Glutamatergic neuron (in vitro differentiated cells): Measurements from ENCODE around the gene TLR8. TPM values are rescaled to one million over a fixed set of nuclear protein-coding genes. Genes with fewer than 3 reads are reported as not detected.

Source experiments
- DNase-seq: peaks from one replicate; pipeline ENCODE4 v3.0.0; 2022
- H3K27ac Mint-ChIP-seq: one replicate; pipeline ENCODE4 v1.8.0; 2020; ENCODE audit warnings: mild to moderate bottlenecking, mixed read lengths, inconsistent platforms; ENCODE audit not compliant: unreplicated experiment
- H3K27me3 Mint-ChIP-seq: one replicate; pipeline ENCODE4 v1.8.0; 2020; ENCODE audit warnings: mild to moderate bottlenecking, moderate library complexity, mixed read lengths, inconsistent platforms; ENCODE audit not compliant: unreplicated experiment
- H3K36me3 Mint-ChIP-seq: one replicate; pipeline ENCODE4 v1.8.0; 2020; ENCODE audit warnings: mild to moderate bottlenecking, mixed read lengths, inconsistent platforms; ENCODE audit not compliant: unreplicated experiment
- H3K4me1 Mint-ChIP-seq: one replicate; pipeline ENCODE4 v1.8.0; 2020; ENCODE audit warnings: mild to moderate bottlenecking, low read depth, mixed read lengths, inconsistent platforms; ENCODE audit not compliant: unreplicated experiment
- H3K4me3 Mint-ChIP-seq: one replicate; pipeline ENCODE4 v1.8.0; 2020; ENCODE audit warnings: mild to moderate bottlenecking, mixed read lengths, inconsistent platforms; ENCODE audit not compliant: unreplicated experiment
- H3K9me3 Mint-ChIP-seq: one replicate; pipeline ENCODE4 v1.8.0; 2020; ENCODE audit warnings: mild to moderate bottlenecking, moderate library complexity, mixed read lengths, inconsistent platforms; ENCODE audit not compliant: unreplicated experiment
- CTCF ChIP-seq: fragments of 200-600 bp; sonication (generic); IDR thresholded peaks from one replicate; pipeline ENCODE4 v1.5.0; 2021; ENCODE audit not compliant: partially characterized antibody, unreplicated experiment
- long read RNA-seq: library from polyadenylated mRNA; unstranded; transcript quantifications from one replicate; pipeline ENCODE4 v2.0.0, GENCODE V29; 2020; ENCODE audit not compliant: unreplicated experiment
- total RNA-seq: library from RNA; stranded (reverse); fragmentation: NEBNext Ultra II Directional; extraction: Animal tissue kit (Norgen Biotek cat#: 25700); gene quantifications from one replicate; pipeline ENCODE4 v1.2.1, GENCODE V29; 2021; ENCODE audit not compliant: unreplicated experiment

The TLR8 gene
- total RNA-seq: not detected
- long read RNA-seq: 0 reads

GRCh38 chrX:12906046-12906761, at the start of gene TLR8:
Gene TLR8, plus strand, starts transcription at chrX:12906620. Its CDS starts 87 bp downstream, at chrX:12906707.
- DNase-seq: no peak
- no peaks in the 10 kb centered on the region for H3K36me3 Mint-ChIP-seq
- no peaks in the 10 kb centered on the region for H3K4me1 Mint-ChIP-seq
- H3K9me3 Mint-ChIP-seq: no peaks in the 10 kb centered on the region
- H3K27ac Mint-ChIP-seq: no peak within 1 kb of the TSS
- H3K4me3 Mint-ChIP-seq: no peak within 1 kb of the TSS
- no peaks in the 10 kb centered on the region for H3K27me3 Mint-ChIP-seq
- no peak for TF ChIP-seq CTCF

GRCh38 chrX:12865359-12865758, 41.1 kb upstream of the TLR8 start:
- no peak for DNase-seq
- Mint-ChIP-seq H3K27me3 (peaks cover 1% of the 10 kb centered on the region), H3K4me1 (no peaks in the 10 kb centered on the region), H3K4me3 (no peak overlapping the region), H3K9me3 (no peaks in the 10 kb centered on the region), H3K27ac (no peak overlapping the region), H3K36me3 (no peaks in the 10 kb centered on the region)
- no peak for TF ChIP-seq CTCF

GRCh38 chrX:12866451-12867377, 39.7 kb upstream of the TLR8 start, which contains the start of gene TLR7:
Gene TLR7, plus strand, starts transcription at chrX:12867072. Its CDS starts 507 bp downstream, at chrX:12867579.
- Mint-ChIP-seq H3K36me3 (no peaks in the 10 kb centered on the region), H3K27me3 (no peaks in the 10 kb centered on the region), H3K4me3 (no peak within 1 kb of the TSS), H3K4me1 (no peaks in the 10 kb centered on the region), H3K9me3 (no peaks in the 10 kb centered on the region), H3K27ac (no peak within 1 kb of the TSS)
- DNase-seq: no peak
- no peak for TF ChIP-seq CTCF

GRCh38 chrX:12867685-12868084, 38.7 kb upstream of the TLR8 start:
- Mint-ChIP-seq H3K4me3 (no peak overlapping the region), H3K27ac (no peak overlapping the region), H3K4me1 (no peaks in the 10 kb centered on the region), H3K27me3 (peaks cover 1% of the 10 kb centered on the region), H3K9me3 (peaks cover 2% of the 10 kb centered on the region), H3K36me3 (peaks cover 2% of the 10 kb centered on the region)
- no peak for TF ChIP-seq CTCF
- DNase-seq: no peak
